Stimulated activated CD8-positive, alpha-beta memory T cell treated with anti-CD3 and anti-CD28 coated beads, Interleukin-12 subunit alpha, Interleukin-12 subunit beta, amount 100 ng/mL, for 1 hour (primary cell): ENCODE data around the gene CDC5L.
"Not testable (repeated sequence)": the region's sequence is repeated elsewhere in the genome, so short reads cannot be mapped to it uniquely, and the experiment has no call there.

Experiments
- DNase-seq: peaks from one replicate; pipeline ENCODE4 v3.0.0-alpha.2; 2020; ENCODE audit warnings: low read depth

The CDC5L gene

DNA sequence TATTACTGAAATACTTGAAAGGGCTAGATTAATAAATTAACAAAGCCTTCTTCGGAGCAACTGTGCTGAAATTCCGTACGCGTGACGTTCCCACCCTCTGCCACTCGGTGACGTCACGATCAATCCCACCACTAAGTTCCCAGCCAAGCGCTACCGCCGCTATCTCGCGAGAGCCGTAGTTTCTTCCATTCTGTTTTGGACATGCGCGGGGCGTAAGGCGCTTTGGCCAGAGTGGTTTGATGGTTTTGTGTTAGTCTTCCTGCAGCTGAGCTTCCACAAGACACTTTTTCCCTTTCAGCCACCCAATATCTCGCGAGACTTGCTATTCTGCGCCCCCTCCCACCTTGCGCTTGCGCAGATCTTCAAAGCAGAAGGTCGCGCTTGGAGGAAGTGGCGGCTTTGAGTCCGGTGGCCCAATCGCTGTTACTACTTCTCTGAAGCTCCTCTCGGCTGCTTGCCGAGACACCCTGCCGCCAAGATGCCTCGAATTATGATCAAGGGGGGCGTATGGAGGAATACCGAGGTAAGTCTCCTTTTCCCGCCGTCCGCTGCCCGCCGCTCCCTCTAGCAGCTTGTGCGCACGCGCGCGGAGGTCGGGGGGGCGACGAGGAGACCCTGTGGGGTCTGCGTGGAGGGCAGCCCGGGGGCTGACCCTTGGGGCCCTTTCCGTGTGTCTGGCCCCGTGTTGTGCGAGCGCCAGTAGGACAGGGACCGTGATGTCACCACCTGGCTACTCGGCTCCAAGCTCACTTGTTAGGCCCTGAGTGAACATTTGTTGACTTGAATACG lies at the start of gene CDC5L:
CDC5L (plus strand) TSS at position 361 of the 789 bp plus-strand sequence; CDS start at position 479, 118 bp downstream.
- DNase-seq, result peak; percentile 85

DNA sequence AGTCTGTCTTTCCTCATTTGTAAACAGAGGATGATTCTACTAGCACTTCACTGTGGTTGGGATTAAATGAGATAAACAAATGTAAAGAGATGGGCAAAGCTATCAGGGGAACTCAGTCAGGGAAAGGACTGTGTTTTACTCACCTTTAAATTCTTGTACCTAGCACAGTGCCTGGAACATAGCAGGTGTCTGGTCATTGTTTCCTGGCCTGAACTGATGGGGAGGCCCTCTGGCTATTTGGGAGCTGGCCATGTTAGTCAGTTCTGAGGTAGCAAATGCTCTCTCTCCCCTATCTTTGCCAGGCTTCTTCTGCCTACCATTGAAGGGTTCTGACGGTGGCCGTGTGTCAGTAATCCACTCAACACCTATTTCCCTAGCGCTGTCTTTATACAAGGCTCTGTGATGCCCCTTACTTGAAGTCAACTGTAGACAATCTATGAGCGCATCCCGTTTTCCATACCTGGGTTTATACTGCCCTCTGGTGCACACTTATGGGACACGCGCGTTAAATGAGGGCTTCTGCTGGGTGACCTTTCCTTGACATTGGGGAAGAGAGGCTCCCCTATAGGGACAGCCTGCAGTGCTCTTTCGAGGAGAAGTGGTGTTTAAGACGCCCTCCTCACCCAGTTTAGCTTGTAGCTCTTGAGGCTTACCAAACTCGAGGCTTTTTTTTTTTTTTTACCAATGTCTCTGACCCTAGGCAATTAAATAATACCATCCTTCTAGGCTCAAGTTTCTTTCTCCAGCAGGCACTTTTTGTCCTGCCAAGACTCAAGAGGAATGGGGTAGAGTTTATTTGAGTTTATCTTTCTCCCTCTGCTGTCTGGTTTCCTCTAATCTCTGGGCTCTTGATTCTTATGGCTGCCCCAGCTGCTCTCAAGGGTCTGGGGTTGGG lies 49.0 kb upstream of the CDC5L start:
- DNase-seq, result peak; percentile 26

DNA sequence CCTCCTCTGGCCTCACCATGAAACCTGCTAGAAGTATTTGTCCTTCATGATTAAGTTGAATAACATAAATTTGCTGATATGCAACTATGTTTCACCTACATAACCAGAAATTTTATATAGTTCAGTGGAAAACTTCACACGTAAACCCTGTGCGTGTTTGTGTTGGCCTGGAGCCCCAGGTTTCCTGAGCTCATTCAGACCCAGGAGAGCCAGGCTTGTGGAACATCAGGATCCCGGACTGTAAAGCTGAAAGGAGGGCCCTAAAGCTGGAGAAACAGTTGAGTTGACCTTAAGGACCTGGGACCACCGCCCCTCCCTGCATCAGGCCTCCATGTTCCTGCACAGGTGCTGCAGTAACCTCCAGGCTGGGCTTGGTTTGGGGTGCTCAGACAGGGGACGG lies 48.2 kb upstream of the CDC5L start:
- DNase-seq, result no peak

DNA sequence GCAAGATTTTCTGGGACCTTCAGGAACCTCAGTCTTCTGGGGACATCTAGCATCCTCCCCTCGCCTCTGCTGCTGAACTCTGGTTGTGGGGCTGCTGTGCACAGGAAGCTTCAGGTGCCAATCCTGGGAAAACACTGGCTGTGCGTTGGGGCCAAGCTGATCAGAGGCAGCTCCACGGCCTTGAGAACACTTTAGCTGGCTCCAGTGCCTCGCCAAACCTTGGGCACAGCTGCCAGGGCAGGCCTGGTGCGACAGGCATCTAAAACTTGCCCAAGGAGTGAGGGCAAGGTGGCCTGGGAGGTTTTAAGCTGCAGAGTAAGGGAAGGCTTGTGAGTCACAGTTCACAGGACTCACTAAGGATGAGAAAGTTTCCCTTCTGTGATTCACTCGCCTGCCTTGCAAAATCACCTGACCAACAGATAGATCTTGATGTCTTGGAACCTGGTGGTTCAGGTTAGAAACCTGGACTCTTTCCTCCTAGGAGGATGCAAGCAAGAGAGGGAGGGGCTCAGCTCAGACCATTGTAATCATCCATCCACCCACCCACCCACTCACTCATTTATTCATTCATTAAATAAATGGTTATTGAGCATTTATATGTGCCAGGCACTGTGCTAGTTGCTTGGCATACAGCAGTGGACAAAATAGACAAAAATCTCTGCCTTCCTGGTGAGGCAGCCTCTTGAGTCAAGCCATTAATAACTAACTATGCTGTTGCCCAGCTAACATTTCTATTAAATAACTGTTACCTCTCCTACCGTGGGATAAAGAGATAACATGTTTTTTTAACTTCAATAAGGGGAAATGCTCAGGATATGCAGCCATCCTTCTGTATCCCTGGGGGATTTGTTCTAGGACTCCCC lies 47.5 kb upstream of the CDC5L start:
- DNase-seq, result no peak

DNA sequence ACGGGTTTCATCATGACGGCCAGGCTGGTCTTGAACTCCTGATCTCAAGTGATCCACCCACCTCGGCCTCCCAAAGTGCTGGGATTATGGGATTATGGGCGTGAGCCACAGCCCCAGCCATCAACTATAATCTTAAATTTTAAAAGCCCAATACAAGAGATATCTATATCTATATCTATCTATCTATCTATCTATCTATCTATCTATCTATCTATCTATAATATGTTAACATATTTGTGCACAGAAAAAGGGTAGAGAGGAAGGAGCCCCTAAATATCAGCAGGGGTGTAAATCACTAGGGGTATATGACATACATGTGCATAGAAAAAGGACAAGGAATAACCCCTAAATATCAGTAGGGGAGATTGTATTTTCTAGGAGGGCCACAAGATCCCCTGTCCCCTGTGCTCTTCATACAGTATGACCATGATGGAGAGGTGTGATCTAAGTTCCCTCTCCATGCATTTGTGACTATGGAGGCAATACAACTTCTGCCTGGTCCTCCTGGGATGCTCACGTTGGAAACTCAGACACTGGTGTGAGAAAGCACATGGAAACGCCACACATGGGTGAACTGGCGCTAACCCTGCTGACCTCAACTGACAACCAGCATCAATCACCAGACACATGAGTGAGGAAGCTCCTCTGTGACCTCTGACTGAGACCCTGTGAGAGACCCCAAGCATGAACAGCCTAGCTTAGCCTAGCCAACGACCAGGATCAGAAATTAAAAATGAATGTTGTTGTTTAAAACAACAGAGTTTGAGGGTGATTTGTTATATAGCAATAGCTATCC lies 46.2 kb upstream of the CDC5L start:
- no peak for DNase-seq

DNA sequence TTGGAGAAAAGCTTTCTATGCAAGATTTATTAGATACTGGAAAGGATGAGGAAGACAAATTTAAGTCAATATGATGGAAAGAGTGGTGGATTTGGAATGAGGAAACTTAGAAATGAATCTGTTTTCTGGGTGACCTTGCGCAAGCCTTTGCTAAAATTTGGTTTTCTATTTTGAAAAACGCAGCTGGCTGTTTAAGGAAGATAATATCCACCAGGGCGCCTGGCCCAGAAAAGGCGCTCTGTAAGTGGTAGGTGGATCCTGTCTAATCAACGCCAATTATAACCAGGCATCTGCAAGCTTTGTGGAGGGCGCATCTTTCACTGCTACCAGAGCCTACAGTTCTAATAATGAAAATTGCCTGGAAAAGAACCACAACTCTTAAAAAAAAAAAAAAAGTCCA lies 45.5 kb upstream of the CDC5L start:
- DNase-seq, result no peak

DNA sequence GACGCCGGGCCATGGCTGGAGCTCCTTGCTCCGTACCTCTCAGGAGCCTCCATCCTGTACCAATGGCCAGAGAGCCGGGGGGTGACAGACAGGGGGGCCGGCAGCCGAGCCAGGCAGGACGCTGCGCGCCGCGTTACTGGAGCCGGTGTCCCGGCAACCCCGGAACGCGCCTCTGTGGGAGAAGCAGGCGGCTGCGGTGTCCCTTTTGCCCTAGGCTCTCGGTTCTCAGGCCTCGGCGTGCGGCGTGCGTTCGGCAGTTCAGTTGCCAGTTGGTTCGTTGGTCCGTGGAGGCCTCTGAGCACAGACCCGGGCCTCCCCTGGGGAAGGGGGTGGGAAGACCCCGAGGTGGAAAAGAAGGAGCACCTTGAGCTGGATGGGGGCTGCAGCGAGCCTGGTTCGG lies 45.0 kb upstream of the CDC5L start, which contains the start of gene SPATS1:
SPATS1 (plus strand) TSS at position 162 of the 400 bp plus-strand sequence. CDS start 446 bp downstream, outside the sequence.
- no peak for DNase-seq

DNA sequence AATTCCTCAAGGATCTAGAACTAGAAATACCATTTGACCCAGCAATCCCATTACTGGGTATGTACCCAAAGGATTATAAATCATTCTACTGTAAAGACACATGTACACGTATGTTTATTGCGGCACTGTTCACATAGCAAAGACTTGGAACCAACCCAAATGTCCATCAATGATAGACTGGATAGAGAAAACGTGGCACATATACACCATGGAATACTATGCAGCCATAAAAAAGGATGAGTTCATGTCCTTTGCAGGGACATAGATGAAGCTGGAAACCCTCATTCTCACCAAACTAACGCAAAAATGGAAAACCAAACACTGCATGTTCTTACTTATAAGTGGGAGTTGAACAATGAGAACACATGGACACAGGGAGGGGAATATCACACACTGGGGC lies 40.7 kb upstream of the CDC5L start:
- not testable (repeated sequence) for DNase-seq

DNA sequence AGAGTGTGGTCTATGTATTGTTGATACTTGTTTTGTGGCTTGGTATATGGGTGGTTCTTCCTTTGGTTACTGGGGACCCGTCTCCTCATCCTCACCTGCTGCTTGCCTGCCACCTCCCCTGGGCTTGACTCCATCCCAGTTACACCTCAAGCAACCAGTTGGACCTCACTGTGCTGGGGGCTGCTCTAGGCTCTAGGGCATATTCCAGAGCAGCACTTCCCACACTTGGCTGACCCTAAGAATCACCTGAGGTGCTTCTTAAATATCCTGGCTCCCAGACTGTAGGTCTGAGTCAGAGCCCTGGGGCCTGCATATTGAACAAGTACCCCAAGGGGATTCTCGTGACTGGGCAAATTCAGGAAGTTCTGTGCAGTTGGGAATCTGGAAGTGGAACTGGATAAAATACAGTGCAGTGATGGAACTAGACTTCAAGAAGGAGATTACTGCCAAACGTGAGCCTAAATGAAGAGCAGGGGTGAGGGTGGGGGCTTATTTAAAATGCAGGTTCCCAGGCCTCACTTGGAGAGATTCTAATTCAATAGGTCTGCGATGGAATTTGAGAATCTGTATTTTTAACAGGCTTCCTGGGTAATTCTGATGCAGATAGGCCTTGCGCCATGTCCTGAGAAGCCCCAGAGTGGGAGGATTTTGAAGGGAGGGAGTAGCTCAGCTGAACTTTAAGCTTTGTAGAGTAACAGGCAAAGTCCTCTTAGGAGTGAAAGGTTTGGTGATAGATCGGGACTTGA lies 37.4 kb upstream of the CDC5L start:
- DNase-seq, result no peak

DNA sequence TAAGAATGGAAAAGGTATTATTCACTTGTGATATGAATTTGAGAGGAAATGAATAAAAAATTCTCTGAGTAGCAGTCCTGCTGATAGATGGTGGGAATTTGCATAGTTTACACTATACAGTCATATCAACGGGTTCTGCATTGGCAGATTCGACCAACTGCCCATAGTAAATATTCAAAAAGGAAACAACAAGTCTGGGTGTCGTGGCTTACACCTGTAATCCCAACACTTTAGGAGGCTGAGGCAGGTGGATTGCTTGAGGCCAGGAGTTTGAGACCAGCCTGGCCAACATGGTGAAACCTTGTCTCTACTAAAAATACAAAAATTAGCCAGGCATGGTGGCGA lies 36.9 kb upstream of the CDC5L start:
- DNase-seq, result not testable (repeated sequence)

DNA sequence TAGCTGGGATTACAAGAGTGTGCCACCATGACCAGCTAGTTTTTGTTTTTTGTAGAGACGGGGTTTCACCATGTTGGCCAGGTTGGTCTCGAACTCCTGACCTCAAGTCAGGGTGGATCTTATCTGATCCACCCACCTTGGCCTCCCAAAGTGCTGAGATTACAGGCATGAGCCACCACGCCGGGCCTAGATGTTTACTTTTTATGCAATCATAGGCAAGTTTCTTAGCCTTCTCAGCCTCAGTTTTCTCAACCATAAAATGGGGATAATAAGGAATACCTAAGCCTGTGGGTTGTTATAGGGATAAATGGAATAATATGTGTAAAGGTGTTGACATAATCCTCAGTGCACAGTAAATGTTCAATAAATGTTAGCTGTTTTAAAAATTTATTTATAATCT lies 35.2 kb upstream of the CDC5L start:
- DNase-seq, result no peak

DNA sequence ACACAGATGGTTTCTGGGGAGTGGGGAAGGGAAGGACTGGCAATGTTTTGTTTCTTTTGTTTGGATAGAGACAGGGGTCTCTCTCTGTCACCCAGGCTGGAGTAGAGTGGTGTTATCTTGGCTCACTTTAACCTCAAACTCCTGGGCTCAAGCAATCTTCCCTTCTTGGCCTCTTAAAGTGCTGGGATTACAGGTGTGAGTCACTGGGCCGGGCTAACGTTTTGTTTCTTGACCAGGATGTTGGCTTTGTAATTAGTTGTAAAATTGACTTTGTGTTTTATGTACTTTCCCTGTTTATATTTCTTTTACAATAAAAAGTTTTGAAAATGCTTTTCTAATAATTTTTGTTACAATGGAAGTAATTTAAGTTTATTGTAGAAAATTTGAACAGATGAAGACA lies 34.2 kb upstream of the CDC5L start:
- no peak for DNase-seq

DNA sequence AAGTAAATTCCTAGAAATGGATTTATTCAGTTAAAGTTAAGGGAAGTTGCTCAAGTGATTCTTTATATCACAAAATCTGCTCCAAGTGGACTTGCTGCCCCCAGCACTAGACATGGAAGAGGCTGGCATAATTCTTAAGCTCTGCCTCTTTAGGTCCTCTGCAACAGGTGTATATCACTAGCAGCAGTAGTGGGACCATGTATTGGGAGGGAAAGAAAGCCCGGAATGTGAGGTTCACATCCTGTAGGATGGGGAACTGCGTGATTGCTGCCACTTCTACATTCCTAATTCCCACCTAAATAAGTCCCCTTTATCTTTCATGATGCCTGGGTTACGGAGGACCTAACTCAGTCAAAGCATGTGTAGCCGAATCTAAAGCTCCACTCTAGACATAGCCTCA lies 31.9 kb upstream of the CDC5L start:
- no peak for DNase-seq

DNA sequence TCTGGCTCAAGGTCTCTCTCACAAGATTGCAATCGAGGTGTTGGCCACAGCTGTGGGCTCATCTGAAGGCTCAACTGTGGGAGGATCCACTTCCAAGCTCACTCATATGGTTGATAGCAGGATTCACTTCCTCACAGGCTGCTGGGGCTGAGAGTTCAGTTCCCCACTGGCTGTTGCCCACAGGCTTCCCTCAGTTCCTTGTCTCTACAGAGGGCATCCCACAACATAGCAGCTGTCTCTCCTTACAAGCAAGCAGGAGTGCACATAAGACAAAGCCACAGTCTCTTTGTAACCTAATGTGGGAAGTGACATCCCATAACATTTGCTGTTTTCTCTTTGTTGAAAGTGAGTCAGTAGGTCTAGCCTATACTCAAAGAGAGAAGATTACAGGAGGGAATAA lies 31.0 kb upstream of the CDC5L start:
- no peak for DNase-seq

DNA sequence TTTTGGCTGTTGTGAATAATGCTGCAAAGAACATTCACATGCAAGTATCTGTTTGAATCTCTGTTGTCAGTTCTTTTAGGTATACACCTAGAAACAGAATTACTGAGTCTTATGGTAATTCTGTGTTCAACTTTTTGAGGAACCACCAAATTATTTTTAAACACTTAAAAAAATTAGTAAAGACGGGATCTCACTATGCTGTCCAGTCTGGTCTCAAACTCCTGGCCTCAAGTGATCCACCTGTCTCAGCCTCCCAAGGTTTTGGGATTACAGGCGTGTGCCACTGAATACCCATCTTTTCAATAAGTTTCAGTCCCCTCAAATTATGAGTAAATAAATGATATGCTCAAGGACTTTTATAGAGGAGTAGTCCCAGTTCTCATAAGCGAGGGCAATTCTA lies 27.5 kb upstream of the CDC5L start:
- DNase-seq, result no peak

DNA sequence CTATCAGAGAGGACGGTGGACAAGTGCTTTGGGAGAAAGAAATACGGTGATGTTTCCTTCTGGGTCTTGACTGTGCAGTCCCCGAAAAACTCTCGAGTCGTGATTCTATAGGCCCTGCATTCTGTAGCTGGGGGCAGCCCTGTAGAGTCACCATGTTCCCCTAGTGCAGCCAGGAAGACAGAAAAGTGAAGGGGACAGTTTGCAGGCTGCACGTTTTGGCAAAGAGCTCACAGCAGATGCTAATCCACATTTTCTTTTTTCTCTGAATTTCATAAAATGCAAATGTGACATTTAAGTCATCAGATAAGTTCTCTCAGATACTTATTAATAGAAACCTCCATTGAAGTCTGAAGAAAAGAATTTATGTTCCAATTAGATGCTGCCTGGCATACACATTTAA lies 25.6 kb upstream of the CDC5L start:
- no peak for DNase-seq

DNA sequence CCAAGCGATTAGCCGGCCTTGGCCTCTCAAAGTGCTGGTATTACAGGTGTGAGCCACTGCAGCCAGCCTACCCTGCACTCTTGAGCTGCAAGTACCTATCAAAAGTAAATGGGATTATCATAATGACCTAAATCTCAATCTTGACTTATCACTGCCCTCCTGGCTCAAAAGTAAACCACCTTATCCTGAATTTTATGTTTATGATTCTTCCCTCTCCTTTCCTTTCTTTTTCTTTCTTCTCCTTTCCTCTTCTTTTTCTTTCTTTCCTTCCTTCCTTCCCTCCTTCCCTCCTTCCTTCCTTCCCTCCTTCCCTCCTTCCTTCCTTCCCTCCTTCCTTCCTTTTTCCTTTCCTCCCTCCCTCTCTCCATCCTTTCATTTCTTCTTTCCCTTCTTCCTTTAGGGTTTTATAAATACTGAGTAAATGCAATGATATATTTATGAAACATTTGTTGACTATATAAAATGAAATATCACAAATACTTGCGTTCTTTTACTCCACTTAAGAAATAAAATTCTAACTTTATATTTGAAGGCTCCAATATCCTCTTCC lies 24.1 kb upstream of the CDC5L start:
- DNase-seq, result no peak

DNA sequence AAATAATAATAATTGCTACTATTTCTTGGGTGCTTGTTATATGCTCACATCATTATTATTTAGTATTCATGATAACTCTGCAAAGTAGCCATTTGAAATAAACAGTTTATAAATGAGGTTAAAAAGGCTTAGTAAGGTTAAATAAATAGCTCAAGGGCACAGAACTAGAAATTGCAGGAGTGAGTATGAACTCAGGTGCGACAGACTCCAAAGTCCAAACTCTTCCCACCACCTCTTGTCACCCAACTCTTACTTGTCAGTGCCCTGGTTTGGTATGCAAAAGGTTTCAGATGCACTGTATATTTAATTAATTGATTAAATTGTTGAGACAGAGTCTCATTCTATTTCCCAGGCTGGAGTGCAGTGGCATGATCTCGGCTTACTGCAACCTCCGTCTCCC lies 20.7 kb upstream of the CDC5L start:
- no peak for DNase-seq

DNA sequence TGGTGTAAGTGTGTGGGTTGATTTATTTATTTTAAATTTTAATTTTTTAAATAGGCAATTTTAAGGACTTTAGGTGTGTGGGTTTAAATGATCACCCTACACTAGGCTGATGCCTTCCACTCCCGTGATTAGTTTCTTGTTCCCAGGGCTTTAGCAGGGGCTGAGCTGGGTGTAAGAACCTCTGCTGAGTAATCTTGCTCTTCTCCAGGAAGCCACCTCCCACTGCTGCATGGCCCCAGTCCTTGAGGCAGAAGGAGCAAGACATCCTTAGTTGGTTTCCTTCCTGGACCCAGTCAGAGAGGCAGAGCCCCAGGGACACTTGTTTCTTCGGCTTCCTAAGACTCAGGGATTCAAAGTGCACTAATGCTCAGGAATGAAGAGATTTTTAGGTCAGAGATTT lies 19.8 kb upstream of the CDC5L start:
- DNase-seq, result no peak

DNA sequence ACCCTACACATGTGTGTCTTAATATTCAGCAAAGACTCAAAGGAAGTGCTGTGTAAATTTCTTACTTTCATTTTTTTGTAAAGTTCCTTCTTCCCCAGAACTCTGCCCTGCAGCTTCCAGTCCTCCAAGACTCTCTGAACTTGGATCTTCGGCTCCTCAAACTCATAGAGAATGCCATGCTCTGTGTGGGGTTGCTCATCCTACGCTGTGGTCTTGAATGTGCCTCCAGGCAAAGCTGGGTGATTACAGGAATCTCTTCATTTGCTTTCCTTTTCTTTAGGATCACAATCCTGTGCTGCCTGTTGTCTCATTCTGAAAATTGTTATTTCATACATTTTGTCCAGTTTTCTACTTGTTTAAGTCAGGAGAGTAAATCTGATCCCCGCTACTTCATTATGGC lies 14.5 kb upstream of the CDC5L start:
- no peak for DNase-seq
